ENCODE results near the gene PABPN1L. TPM values are rescaled to one million over a fixed set of nuclear protein-coding genes. Genes with fewer than 3 reads are reported as not detected.

Gene PABPN1L
- total RNA-seq, 1 experiment from 2014 or later = not detected

- no TSS peak for BruUV-seq (replicated peaks)
- Mint-ChIP-seq H3K4me1 (ENCODE audit: low read depth, unreplicated experiment) (no peaks in the 10 kb centered on the region), H3K27me3 (ENCODE audit: unreplicated experiment) (peaks cover 88% of the 10 kb centered on the region), H3K9me3 (ENCODE audit: low read depth, unreplicated experiment) (no peaks in the 10 kb centered on the region), H3K4me3 (ENCODE audit: low read depth, unreplicated experiment) (no peak overlapping the region), H3K27ac (ENCODE audit: unreplicated experiment) (no peak overlapping the region), H3K36me3 (ENCODE audit: insufficient read depth, unreplicated experiment) (peaks cover 4% of the 10 kb centered on the region)
- intact Hi-C loops (cut with micrococcal nuclease; ENCODE audit: unreplicated experiment) = no loop called here
- CTCF ChIA-PET = interaction anchor here (1.2 kb wide), 1 partner anchor 152 kb away, joined by 3 read pairs; no protein-coding TSS in a partner anchor
- no peak for TF ChIP-seq CTCF (IDR thresholded peaks at IDR 0.05; ENCODE audit: unreplicated experiment)
- DNase-seq = no peak
Measured at GRCh38 chr16:88900662-88901052, 34.2 kb upstream of the PABPN1L start.

- intact Hi-C loops (cut with micrococcal nuclease; ENCODE audit: unreplicated experiment) = no loop called here
- no peak for TF ChIP-seq CTCF (IDR thresholded peaks at IDR 0.05; ENCODE audit: unreplicated experiment)
- CTCF ChIA-PET = no interaction called here
- H3K27ac Mint-ChIP-seq (ENCODE audit: unreplicated experiment) = no peak overlapping the region
- no TSS peak for BruUV-seq (replicated peaks)
- peaks cover 88% of the 10 kb centered on the region for H3K27me3 Mint-ChIP-seq (ENCODE audit: unreplicated experiment)
- H3K9me3 Mint-ChIP-seq (ENCODE audit: low read depth, unreplicated experiment) = no peaks in the 10 kb centered on the region
- H3K4me1 Mint-ChIP-seq (ENCODE audit: low read depth, unreplicated experiment) = no peaks in the 10 kb centered on the region
- H3K4me3 Mint-ChIP-seq (ENCODE audit: low read depth, unreplicated experiment) = no peak overlapping the region
- H3K36me3 Mint-ChIP-seq (ENCODE audit: insufficient read depth, unreplicated experiment) = peaks cover 4% of the 10 kb centered on the region
- DNase-seq = no peak
Measured at GRCh38 chr16:88899901-88900661, 33.6 kb upstream of the PABPN1L start.

- Mint-ChIP-seq H3K36me3 (ENCODE audit: insufficient read depth, unreplicated experiment) (peaks cover 6% of the 10 kb centered on the region), H3K4me3 (ENCODE audit: low read depth, unreplicated experiment) (no peak overlapping the region), H3K9me3 (ENCODE audit: low read depth, unreplicated experiment) (no peaks in the 10 kb centered on the region), H3K4me1 (ENCODE audit: low read depth, unreplicated experiment) (no peaks in the 10 kb centered on the region), H3K27me3 (ENCODE audit: unreplicated experiment) (peaks cover 81% of the 10 kb centered on the region), H3K27ac (ENCODE audit: unreplicated experiment) (no peak overlapping the region)
- CTCF ChIA-PET = no interaction called here
- no TSS peak for BruUV-seq (replicated peaks)
- intact Hi-C loops (cut with micrococcal nuclease; ENCODE audit: unreplicated experiment) = no loop called here
- no peak for TF ChIP-seq CTCF (IDR thresholded peaks at IDR 0.05; ENCODE audit: unreplicated experiment)
- DNase-seq = no peak
Measured at GRCh38 chr16:88897696-88898425, 31.4 kb upstream of the PABPN1L start.

- no peak for DNase-seq
- intact Hi-C loops (cut with micrococcal nuclease; ENCODE audit: unreplicated experiment) = no loop called here
- CTCF ChIA-PET = no interaction called here
- Mint-ChIP-seq H3K4me3 (ENCODE audit: low read depth, unreplicated experiment) (no peak overlapping the region), H3K36me3 (ENCODE audit: insufficient read depth, unreplicated experiment) (peaks cover 4% of the 10 kb centered on the region), H3K27me3 (ENCODE audit: unreplicated experiment) (peaks cover 81% of the 10 kb centered on the region), H3K27ac (ENCODE audit: unreplicated experiment) (no peak overlapping the region), H3K9me3 (ENCODE audit: low read depth, unreplicated experiment) (no peaks in the 10 kb centered on the region), H3K4me1 (ENCODE audit: low read depth, unreplicated experiment) (no peaks in the 10 kb centered on the region)
- no TSS peak for BruUV-seq (replicated peaks)
- TF ChIP-seq CTCF (IDR thresholded peaks at IDR 0.05; ENCODE audit: unreplicated experiment) = no peak
Measured at GRCh38 chr16:88896238-88897070, 30.0 kb upstream of the PABPN1L start.
